GM12878 (cell line): ENCODE measurements around the gene MMP13. TPM values are rescaled to one million over a fixed set of nuclear protein-coding genes. Genes with fewer than 3 reads are reported as not detected.

Source experiments
- ATAC-seq: fragments of 200-7000 bp; cut with Tn5 transposase; 3 replicates; pipeline ENCODE4 v1.9.1; 2020; ENCODE audit warnings: mild to moderate bottlenecking, moderate library complexity
- BruUV-seq: library from RNA; stranded (reverse); fragments of 400-500 nt; replicated peaks from 2 replicates; lab custom pipeline; 2021; lab: Mats Ljungman, UMichigan
- CTCF ChIA-PET: fragments of 300-600 bp; sonication (Branson Sonifier 250); formaldehyde crosslinking; extraction: SDS; loops from one replicate; lab custom pipeline; 2021; ENCODE audit warnings: inconsistent platforms; lab: Yijun Ruan, JAX
- POLR2A ChIA-PET: fragments of 350-600 bp; formaldehyde crosslinking; extraction: SDS; loops from one replicate; lab custom pipeline; 2021; ENCODE audit warnings: inconsistent platforms; lab: Charles Lee
- RAD21 ChIA-PET: fragments of 300-600 bp; sonication (Branson Sonifier 250); formaldehyde crosslinking; loops from one replicate; lab custom pipeline; 2023; ENCODE audit warnings: antibody characterized with exemption; ENCODE audit not compliant: unreplicated experiment; lab: Charles Lee
- SMC1A ChIA-PET: fragments of 300-600 bp; sonication (Branson Sonifier 250); formaldehyde crosslinking; loops from one replicate; lab custom pipeline; 2023; ENCODE audit not compliant: unreplicated experiment, uncharacterized antibody; lab: Charles Lee
- DNase-seq: peaks from one replicate; pipeline ENCODE4 v3.0.0-alpha.2; 2011; ENCODE audit warnings: low read depth, low spot score
- FAIRE-seq: peaks from 3 replicates; lab custom pipeline; 2011; peaks lifted over from hg19 to GRCh38; lab: Jason Lieb, UNC
- H2AFZ ChIP-seq: 2 replicates; pipeline ENCODE4 v1.6.0; 2011; ENCODE audit warnings: low read depth, low read length, control low read depth; ENCODE audit not compliant: control insufficient read depth
- H3K27ac ChIP-seq: 2 replicates; pipeline ENCODE4 v1.5.1; 2011; ENCODE audit warnings: control low read depth; ENCODE audit not compliant: control insufficient read depth, insufficient read depth
- H3K27me3 ChIP-seq, 2 experiments: replicated peaks in 1 of 2; 2 replicates each; pipeline versions ENCODE4 v1.6.0 to v1.6.1; 2011; ENCODE audit warnings: low read length in 1 of 2; ENCODE audit not compliant: control insufficient read depth in 2 of 2, insufficient read depth in 2 of 2
- H3K36me3 ChIP-seq, 2 experiments: 2 replicates each; pipeline ENCODE4 v1.5.1; 2011; ENCODE audit warnings: low read length in 1 of 2; ENCODE audit not compliant: control insufficient read depth in 2 of 2, insufficient read depth in 2 of 2
- H3K4me1 ChIP-seq: 2 replicates; pipeline ENCODE4 v1.6.1; 2011; ENCODE audit warnings: mild to moderate bottlenecking, low read length, moderate library complexity, mixed read lengths; ENCODE audit not compliant: control insufficient read depth, insufficient read depth
- H3K4me2 ChIP-seq: 2 replicates; pipeline ENCODE4 v1.6.0; 2011; ENCODE audit warnings: control low read depth; ENCODE audit not compliant: control insufficient read depth, insufficient read depth
- H3K4me3 ChIP-seq: fragments of 200-600 bp; sonication (generic); 2 replicates; pipeline ENCODE4 v1.5.1; 2016
- H3K79me2 ChIP-seq: 2 replicates; pipeline ENCODE4 v1.6.0; 2011; ENCODE audit warnings: low read length; ENCODE audit not compliant: control insufficient read depth, insufficient read depth
- H3K9ac ChIP-seq: 2 replicates; pipeline ENCODE4 v1.8.0; 2011; ENCODE audit warnings: low read length, control low read depth, mixed read lengths; ENCODE audit not compliant: control insufficient read depth, insufficient read depth
- H3K9me3 ChIP-seq: replicated peaks from 3 replicates; pipeline ENCODE4 v1.5.1; 2011; ENCODE audit warnings: mild to moderate bottlenecking, low read length; ENCODE audit not compliant: control insufficient read depth, insufficient read depth
- H4K20me1 ChIP-seq: 2 replicates; pipeline ENCODE4 v1.6.0; 2011; ENCODE audit not compliant: control insufficient read depth, insufficient read depth
- BHLHE40 ChIP-seq, 2 experiments: fragments of 450-650 bp in 1 of 2; IDR thresholded peaks; 2 replicates each; pipeline ENCODE4 v1.6.1; 2011 to 2017; ENCODE audit warnings: low read depth in 2 of 2, borderline replicate concordance in 1 of 2, improper control_type of control experiment in 1 of 2, low read length in 1 of 2, mild to moderate bottlenecking in 1 of 2
- ETV6 ChIP-seq, 2 experiments: fragments of 450-650 bp in 1 of 2; IDR thresholded peaks in 1 of 2; conservative IDR thresholded peaks in 1 of 2; 2 replicates each; pipeline ENCODE4 v1.6.1; 2014; ENCODE audit warnings: antibody characterized with exemption in 1 of 2, borderline replicate concordance in 1 of 2, low read depth in 1 of 2, mild to moderate bottlenecking in 1 of 2, moderate library complexity in 1 of 2
- HCFC1 ChIP-seq: fragments of 150-350 bp; IDR thresholded peaks from 2 replicates; pipeline ENCODE4 v1.6.1; 2014; ENCODE audit warnings: low read length
- IRF4 ChIP-seq: IDR thresholded peaks from 2 replicates; pipeline ENCODE4 v1.6.1; 2011; ENCODE audit warnings: low read depth, low read length
- NRF1 ChIP-seq: conservative IDR thresholded peaks from 2 replicates; pipeline ENCODE4 v1.6.1; 2011; ENCODE audit warnings: mild to moderate bottlenecking, low read depth, low read length, improper control_type of control experiment
- RB1 ChIP-seq: fragments of 450-650 bp; formaldehyde crosslinking; IDR thresholded peaks from 2 replicates; pipeline ENCODE4 v1.6.1; 2017; ENCODE audit warnings: mild to moderate bottlenecking, borderline replicate concordance
- SREBF1 ChIP-seq: IDR thresholded peaks from 2 replicates; pipeline ENCODE4 v1.6.1; 2012; ENCODE audit warnings: mild to moderate bottlenecking, low read length
- TARDBP ChIP-seq: IDR thresholded peaks from 2 replicates; pipeline ENCODE4 v1.6.1; 2016; ENCODE audit warnings: borderline replicate concordance
- WGBS: methylation state at CpG from one replicate; pipeline ENCODE4 v1.1.6; 2016; ENCODE audit warnings: low lambda C conversion rate; ENCODE audit not compliant: insufficient replicate concordance, insufficient coverage; ENCODE audit errors: missing lambda C conversion rate; 5-methylcytosine and 5-hydroxymethylcytosine counted together
- in situ Hi-C: fragments of 300-500 bp; cut with MboI; formaldehyde crosslinking; loops from 9 replicates; pipeline ENCODE4 v1.14.3; 2018; ENCODE audit warnings: mixed read lengths
- intact Hi-C: fragments of 100-400 bp; cut with micrococcal nuclease; formaldehyde crosslinking; loops from one replicate; pipeline ENCODE4 v1.14.2; 2022; ENCODE audit not compliant: unreplicated experiment
- polyA plus RNA-seq, 11 experiments: library from polyadenylated mRNA; depleted of rRNA in 4 of 11; unstranded in 6 of 11; stranded (reverse) in 5 of 11; fragments of >200 nt; fragmentation: Nextera tagmentation in 4 of 11; fragmentation: Illumina TruSeq in 1 of 11; extraction: Ambion mirVana in 4 of 11; extraction: Trizol in 1 of 11; gene quantifications; 1 replicate in 1 of 11; 2 replicates in 10 of 11; pipeline versions ENCODE4 v1.2.1 to v1.2.3, GENCODE V29; 2011 to 2016; ENCODE audit warnings: inconsistent platforms in 2 of 11, missing spikeins in 2 of 11, low read depth in 1 of 11
- total RNA-seq, 4 experiments: library from RNA; depleted of rRNA in 3 of 4; stranded (reverse); fragments of >200 nt in 3 of 4; fragmentation: Illumina TruSeq in 1 of 4; extraction: Trizol in 1 of 4; gene quantifications; 2 replicates each; pipeline versions ENCODE4 v1.2.1 to v1.2.3, GENCODE V29; 2013 to 2021
- TF ChIP-seq, protein P1 (sequence below): fragments of 450-650 bp; IDR thresholded peaks from 2 replicates; pipeline ENCODE4 v1.6.1; 2017; ENCODE audit warnings: low read depth, mild to moderate bottlenecking, moderate library complexity
- TF ChIP-seq, protein P2 (sequence below): fragments of 450-650 bp; IDR thresholded peaks from 2 replicates; pipeline ENCODE4 v1.6.1; 2017; ENCODE audit warnings: borderline replicate concordance
- TF ChIP-seq, protein P3 (sequence below): fragments of 150-350 bp; IDR thresholded peaks from 2 replicates; pipeline ENCODE4 v1.6.1; 2014; ENCODE audit warnings: mild to moderate bottlenecking, low read depth, low read length
- TF ChIP-seq, protein P4 (sequence below), 3 experiments: IDR thresholded peaks in 2 of 3; conservative IDR thresholded peaks in 1 of 3; 2 replicates each; pipeline ENCODE4 v1.5.1; 2011; ENCODE audit warnings: low read depth in 3 of 3, low read length in 3 of 3, mild to moderate bottlenecking in 3 of 3, control low read depth in 2 of 3, moderate library complexity in 2 of 3, inconsistent platforms in 1 of 3, mixed read lengths in 1 of 3; ENCODE audit not compliant: control insufficient read depth in 2 of 3, insufficient read depth in 1 of 3; ENCODE audit errors: extremely low read depth in 1 of 3
- TF ChIP-seq, protein P5 (sequence below): fragments of 450-650 bp; IDR thresholded peaks from 2 replicates; pipeline ENCODE4 v1.6.1; 2017; ENCODE audit warnings: mild to moderate bottlenecking, low read depth, inconsistent platforms; ENCODE audit not compliant: poor library complexity, severe bottlenecking

The MMP13 gene
- total and polyA plus RNA-seq, 10 of the 15 experiments (the other 5 are each of a cell fraction or from before 2014, with no cell fraction given): 0.05 TPM; not detected in 9

DNA sequence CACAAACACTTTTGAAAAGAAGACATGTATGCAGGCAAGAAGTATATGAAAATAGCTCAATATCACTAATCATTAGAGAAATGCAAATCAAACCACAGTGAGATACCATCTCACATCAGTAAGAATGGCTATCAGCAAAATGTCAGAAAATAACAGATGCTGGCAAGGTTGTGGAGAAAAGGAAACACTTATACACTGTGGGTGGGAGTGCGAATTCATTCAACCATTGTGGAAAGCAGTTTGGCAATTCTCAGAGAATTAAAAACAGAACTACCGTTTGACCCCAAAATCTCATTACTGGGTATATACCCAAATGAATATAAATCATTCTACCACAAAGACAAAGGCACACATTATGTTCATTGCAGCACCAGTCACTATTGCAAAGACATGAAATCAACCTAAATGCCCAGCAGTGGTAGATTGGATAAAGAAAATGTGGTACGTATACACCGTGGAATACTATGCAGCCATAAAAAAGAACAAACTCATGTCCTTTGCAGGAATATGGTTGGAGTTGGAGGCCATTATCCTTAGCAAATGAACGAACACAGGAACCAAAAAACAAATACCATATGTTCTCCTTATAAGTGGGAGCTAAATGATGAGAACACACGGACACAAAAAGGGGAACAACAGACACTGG is 18.5 kb downstream of the MMP13 start:
- RAD21 ChIA-PET: interaction anchor here (0.6 to 11.6 kb wide), 4 partner anchors 12 to 116 kb away, joined by 3 to 140 read pairs (median 24); no protein-coding TSS in a partner anchor
- H2AFZ ChIP-seq: no peak overlapping the region
- no TSS peak for BruUV-seq
- H3K4me2 ChIP-seq: no peak overlapping the region
- in situ Hi-C loops: no loop called here
- DNase-seq (peak; percentile 48), ATAC-seq (peak; percentile 32), FAIRE-seq (no peak)
- H3K27ac ChIP-seq: no peak overlapping the region
- POLR2A ChIA-PET: interaction anchor here (1.0 to 4.1 kb wide), 4 partner anchors 11 to 22 kb away, joined by 3 to 30 read pairs (median 9); no protein-coding TSS in a partner anchor
- SMC1A ChIA-PET: interaction anchor here (1.0 to 11.7 kb wide), 11 partner anchors 9 to 271 kb away, joined by 3 to 177 read pairs (median 4); no protein-coding TSS in a partner anchor
- H3K4me1 ChIP-seq: no peaks in the 10 kb centered on the region
- H3K36me3 ChIP-seq: no peaks in the 10 kb centered on the region
- CTCF ChIA-PET: interaction anchor here (0.7 to 11.6 kb wide), 10 partner anchors 8 to 337 kb away, joined by 3 to 160 read pairs (median 4); no protein-coding TSS in a partner anchor
- H3K79me2 ChIP-seq: no peaks in the 10 kb centered on the region
- no peaks in the 10 kb centered on the region; the same call in 2 of the 3 replicates for H3K9me3 ChIP-seq
- intact Hi-C loops: no loop called here
- no peak overlapping the region for H3K4me3 ChIP-seq
- H3K27me3 ChIP-seq: no peaks in the 10 kb centered on the region
- H3K9ac ChIP-seq: no peak overlapping the region
- 35% methylated on average over 6 of the region's 6 CpGs for WGBS
- no peaks in the 10 kb centered on the region for H4K20me1 ChIP-seq
- TF ChIP-seq BHLHE40 (IDR thresholded peaks at IDR 0.05; ENCODE audit: borderline replicate concordance in 1 of 2, low read depth in 2 of 2, low read length in 1 of 2) (no peak; a peak in 1 of 4 replicates), ETV6 (conservative IDR thresholded peaks at IDR 0.05 in 1 of 2, IDR thresholded peaks at IDR 0.05 in 1 of 2; ENCODE audit: borderline replicate concordance in 1 of 2, low read depth in 1 of 2) (no peak), NRF1 (no peak), TARDBP (no peak), SREBF1 (no peak), IRF4 (no peak), HCFC1 (no peak), RB1 (no peak)
- TF ChIP-seq, protein P1, sequence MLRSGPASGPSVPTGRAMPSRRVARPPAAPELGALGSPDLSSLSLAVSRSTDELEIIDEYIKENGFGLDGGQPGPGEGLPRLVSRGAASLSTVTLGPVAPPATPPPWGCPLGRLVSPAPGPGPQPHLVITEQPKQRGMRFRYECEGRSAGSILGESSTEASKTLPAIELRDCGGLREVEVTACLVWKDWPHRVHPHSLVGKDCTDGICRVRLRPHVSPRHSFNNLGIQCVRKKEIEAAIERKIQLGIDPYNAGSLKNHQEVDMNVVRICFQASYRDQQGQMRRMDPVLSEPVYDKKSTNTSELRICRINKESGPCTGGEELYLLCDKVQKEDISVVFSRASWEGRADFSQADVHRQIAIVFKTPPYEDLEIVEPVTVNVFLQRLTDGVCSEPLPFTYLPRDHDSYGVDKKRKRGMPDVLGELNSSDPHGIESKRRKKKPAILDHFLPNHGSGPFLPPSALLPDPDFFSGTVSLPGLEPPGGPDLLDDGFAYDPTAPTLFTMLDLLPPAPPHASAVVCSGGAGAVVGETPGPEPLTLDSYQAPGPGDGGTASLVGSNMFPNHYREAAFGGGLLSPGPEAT: peak; percentile 45; the same call in 1 of the 2 replicates
- TF ChIP-seq, protein P2, sequence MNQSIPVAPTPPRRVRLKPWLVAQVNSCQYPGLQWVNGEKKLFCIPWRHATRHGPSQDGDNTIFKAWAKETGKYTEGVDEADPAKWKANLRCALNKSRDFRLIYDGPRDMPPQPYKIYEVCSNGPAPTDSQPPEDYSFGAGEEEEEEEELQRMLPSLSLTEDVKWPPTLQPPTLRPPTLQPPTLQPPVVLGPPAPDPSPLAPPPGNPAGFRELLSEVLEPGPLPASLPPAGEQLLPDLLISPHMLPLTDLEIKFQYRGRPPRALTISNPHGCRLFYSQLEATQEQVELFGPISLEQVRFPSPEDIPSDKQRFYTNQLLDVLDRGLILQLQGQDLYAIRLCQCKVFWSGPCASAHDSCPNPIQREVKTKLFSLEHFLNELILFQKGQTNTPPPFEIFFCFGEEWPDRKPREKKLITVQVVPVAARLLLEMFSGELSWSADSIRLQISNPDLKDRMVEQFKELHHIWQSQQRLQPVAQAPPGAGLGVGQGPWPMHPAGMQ: no peak
- TF ChIP-seq, protein P3, sequence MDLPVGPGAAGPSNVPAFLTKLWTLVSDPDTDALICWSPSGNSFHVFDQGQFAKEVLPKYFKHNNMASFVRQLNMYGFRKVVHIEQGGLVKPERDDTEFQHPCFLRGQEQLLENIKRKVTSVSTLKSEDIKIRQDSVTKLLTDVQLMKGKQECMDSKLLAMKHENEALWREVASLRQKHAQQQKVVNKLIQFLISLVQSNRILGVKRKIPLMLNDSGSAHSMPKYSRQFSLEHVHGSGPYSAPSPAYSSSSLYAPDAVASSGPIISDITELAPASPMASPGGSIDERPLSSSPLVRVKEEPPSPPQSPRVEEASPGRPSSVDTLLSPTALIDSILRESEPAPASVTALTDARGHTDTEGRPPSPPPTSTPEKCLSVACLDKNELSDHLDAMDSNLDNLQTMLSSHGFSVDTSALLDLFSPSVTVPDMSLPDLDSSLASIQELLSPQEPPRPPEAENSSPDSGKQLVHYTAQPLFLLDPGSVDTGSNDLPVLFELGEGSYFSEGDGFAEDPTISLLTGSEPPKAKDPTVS: no peak
- TF ChIP-seq, protein P4, sequence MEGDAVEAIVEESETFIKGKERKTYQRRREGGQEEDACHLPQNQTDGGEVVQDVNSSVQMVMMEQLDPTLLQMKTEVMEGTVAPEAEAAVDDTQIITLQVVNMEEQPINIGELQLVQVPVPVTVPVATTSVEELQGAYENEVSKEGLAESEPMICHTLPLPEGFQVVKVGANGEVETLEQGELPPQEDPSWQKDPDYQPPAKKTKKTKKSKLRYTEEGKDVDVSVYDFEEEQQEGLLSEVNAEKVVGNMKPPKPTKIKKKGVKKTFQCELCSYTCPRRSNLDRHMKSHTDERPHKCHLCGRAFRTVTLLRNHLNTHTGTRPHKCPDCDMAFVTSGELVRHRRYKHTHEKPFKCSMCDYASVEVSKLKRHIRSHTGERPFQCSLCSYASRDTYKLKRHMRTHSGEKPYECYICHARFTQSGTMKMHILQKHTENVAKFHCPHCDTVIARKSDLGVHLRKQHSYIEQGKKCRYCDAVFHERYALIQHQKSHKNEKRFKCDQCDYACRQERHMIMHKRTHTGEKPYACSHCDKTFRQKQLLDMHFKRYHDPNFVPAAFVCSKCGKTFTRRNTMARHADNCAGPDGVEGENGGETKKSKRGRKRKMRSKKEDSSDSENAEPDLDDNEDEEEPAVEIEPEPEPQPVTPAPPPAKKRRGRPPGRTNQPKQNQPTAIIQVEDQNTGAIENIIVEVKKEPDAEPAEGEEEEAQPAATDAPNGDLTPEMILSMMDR (IDR thresholded peaks at IDR 0.05 in 2 of 3, conservative IDR thresholded peaks at IDR 0.05 in 1 of 3; ENCODE audit: control insufficient read depth in 2 of 3, extremely low read depth in 1 of 3, insufficient read depth in 1 of 3, low read depth in 3 of 3, low read length in 3 of 3): no peak
- TF ChIP-seq, protein P5, sequence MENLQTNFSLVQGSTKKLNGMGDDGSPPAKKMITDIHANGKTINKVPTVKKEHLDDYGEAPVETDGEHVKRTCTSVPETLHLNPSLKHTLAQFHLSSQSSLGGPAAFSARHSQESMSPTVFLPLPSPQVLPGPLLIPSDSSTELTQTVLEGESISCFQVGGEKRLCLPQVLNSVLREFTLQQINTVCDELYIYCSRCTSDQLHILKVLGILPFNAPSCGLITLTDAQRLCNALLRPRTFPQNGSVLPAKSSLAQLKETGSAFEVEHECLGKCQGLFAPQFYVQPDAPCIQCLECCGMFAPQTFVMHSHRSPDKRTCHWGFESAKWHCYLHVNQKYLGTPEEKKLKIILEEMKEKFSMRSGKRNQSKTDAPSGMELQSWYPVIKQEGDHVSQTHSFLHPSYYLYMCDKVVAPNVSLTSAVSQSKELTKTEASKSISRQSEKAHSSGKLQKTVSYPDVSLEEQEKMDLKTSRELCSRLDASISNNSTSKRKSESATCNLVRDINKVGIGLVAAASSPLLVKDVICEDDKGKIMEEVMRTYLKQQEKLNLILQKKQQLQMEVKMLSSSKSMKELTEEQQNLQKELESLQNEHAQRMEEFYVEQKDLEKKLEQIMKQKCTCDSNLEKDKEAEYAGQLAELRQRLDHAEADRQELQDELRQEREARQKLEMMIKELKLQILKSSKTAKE: no peak
